T-helper 2 cell treated with Interferon-gamma antibody and Interleukin-4, amounts not matched to agents 5 μg/mL and 100 μg/mL, for 36 hours (primary cell): ENCODE data around the gene SLC35E1.

ENCODE experiments used
- DNase-seq: peaks from one replicate; pipeline ENCODE4 v3.0.0; 2021; ENCODE audit warnings: low spot score
- H3K27ac Mint-ChIP-seq: one replicate; pipeline ENCODE4 v1.8.0; 2021; ENCODE audit warnings: mild to moderate bottlenecking, mixed read lengths
- H3K27me3 Mint-ChIP-seq: one replicate; pipeline ENCODE4 v1.8.0; 2021; ENCODE audit warnings: low read depth, mixed read lengths
- H3K36me3 Mint-ChIP-seq: one replicate; pipeline ENCODE4 v1.8.0; 2021; ENCODE audit warnings: low read depth, mixed read lengths
- H3K4me1 Mint-ChIP-seq: one replicate; pipeline ENCODE4 v1.8.0; 2021; ENCODE audit warnings: low read depth, mixed read lengths
- H3K4me3 Mint-ChIP-seq: one replicate; pipeline ENCODE4 v1.8.0; 2022; ENCODE audit warnings: mild to moderate bottlenecking, moderate library complexity, mixed read lengths
- H3K9me3 Mint-ChIP-seq: one replicate; pipeline ENCODE4 v1.8.0; 2021; ENCODE audit warnings: mixed read lengths

The SLC35E1 gene

GRCh38 chr19:16590876-16591802 lies 18.9 kb upstream of the SLC35E1 start:
- Mint-ChIP-seq H3K9me3 (no peaks in the 10 kb centered on the region), H3K36me3 (peaks cover 3% of the 10 kb centered on the region), H3K27ac (no peak overlapping the region), H3K4me3 (no peak overlapping the region), H3K27me3 (no peaks in the 10 kb centered on the region), H3K4me1 (peaks cover 68% of the 10 kb centered on the region)
- DNase-seq = no peak

GRCh38 chr19:16589917-16590316 lies 17.7 kb upstream of the SLC35E1 start:
- no peak for DNase-seq
- peaks cover 3% of the 10 kb centered on the region for H3K36me3 Mint-ChIP-seq
- no peak overlapping the region for H3K4me3 Mint-ChIP-seq
- H3K4me1 Mint-ChIP-seq = peaks cover 67% of the 10 kb centered on the region
- no peak overlapping the region for H3K27ac Mint-ChIP-seq
- no peaks in the 10 kb centered on the region for H3K27me3 Mint-ChIP-seq
- H3K9me3 Mint-ChIP-seq = no peaks in the 10 kb centered on the region

DNA sequence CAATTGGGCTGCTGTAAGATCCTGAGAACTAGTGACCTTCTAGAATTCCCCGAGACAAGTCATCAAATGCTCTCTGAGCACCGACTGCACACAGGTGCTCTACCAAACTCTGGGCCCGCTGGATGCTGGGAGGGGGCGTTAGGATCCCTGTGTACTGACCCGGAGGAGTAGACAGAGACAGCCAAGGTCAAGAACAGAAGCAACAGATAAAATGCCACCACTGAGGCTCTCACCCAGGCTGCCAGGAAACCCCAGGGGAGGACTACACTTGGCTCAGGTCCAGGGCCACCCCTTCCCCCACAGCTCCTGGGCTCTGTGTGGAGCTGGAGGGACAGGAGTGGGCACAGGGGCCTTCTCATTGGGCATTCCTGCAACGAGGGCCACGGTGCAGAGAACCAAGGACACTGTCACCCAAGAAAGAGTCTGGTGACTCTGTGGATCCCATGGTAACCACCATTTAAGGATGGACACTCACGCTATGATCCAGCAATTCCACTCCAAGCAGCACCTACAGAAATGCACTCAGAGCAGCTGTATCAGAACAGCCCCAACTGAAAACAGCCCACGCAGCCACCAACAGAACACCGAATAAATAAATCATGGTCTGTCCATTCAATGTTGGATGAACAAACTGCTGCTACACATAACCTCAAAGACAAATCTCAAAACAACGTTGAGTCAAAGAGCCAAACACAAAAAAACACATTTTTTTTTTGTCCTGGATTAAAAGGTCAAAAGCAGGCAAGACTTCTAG lies 16.8 kb upstream of the SLC35E1 start:
- H3K9me3 Mint-ChIP-seq = no peaks in the 10 kb centered on the region
- no peak for DNase-seq
- H3K36me3 Mint-ChIP-seq = peaks cover 3% of the 10 kb centered on the region
- peaks cover 64% of the 10 kb centered on the region for H3K4me1 Mint-ChIP-seq
- H3K27me3 Mint-ChIP-seq = no peaks in the 10 kb centered on the region
- H3K4me3 Mint-ChIP-seq = peak overlapping the region; percentile 87
- peak overlapping the region; percentile 89 for H3K27ac Mint-ChIP-seq

GRCh38 chr19:16587833-16588823 lies 15.9 kb upstream of the SLC35E1 start:
- Mint-ChIP-seq H3K4me1 (peaks cover 64% of the 10 kb centered on the region), H3K9me3 (no peaks in the 10 kb centered on the region), H3K27ac (peak overlapping the region; percentile 89), H3K27me3 (no peaks in the 10 kb centered on the region), H3K36me3 (peaks cover under 1% of the 10 kb centered on the region), H3K4me3 (peak overlapping the region; percentile 87)
- peak; percentile 65 for DNase-seq

- Mint-ChIP-seq H3K9me3 (no peaks in the 10 kb centered on the region), H3K4me3 (peak overlapping the region; percentile 87), H3K27ac (peak overlapping the region; percentile 89), H3K27me3 (no peaks in the 10 kb centered on the region), H3K4me1 (peaks cover 63% of the 10 kb centered on the region), H3K36me3 (no peaks in the 10 kb centered on the region)
- peak; percentile 42 for DNase-seq
Measured at GRCh38 chr19:16586991-16587832, 15.0 kb upstream of the SLC35E1 start.

DNA sequence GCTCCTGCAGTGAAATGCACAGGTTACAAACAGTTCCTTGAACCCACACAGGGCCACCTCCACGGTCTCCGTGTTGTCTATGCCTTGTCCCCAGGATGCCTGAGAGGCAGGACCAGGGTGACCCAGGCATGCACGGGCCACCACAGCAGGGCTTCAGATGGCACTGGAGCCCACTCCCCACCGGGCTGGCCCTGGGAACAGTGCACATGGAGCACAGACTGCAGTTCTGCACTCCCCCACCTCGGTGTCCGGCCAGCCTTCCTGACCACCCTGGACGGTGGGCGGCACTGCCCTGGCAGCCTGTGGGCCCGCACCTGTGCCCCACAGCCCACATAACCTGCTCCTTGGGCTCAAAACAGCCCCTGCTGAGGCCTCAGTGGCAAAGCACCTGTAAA lies 14.3 kb upstream of the SLC35E1 start:
- Mint-ChIP-seq H3K36me3 (no peaks in the 10 kb centered on the region), H3K4me3 (peak overlapping the region; percentile 87), H3K4me1 (peaks cover 65% of the 10 kb centered on the region), H3K27ac (peak overlapping the region; percentile 89), H3K27me3 (no peaks in the 10 kb centered on the region), H3K9me3 (no peaks in the 10 kb centered on the region)
- DNase-seq = no peak

DNA sequence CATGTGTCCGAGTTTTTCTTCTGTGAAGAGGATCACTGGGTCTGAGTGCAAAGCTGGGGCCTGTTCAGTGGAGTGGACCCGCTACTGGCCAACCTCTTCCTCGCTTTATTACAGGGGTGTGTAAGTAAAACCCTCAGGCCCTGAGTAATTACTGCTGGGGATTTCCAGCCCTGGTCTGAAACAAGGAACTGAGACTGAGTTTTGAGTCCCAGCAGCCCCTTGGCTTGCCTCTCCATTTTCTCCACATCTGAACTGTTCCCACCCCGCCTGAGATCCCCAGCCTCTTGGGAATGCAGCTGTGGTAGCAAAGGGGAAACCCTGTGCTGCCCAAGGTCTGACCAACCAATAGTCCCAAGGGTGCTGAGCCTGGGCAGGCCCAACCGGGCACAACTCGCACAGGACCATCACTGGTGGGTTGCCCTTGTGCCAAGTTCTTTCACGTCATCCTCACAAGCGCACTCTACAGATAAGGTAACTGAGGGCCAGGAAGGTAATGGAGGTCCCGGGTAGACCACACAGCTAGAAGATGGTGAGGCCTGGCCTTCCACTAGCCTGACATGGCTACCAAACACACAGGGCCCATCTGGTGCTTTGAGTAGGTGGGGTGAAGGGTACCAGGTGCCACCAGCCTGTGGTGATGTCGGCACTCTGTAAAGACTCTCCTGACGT lies 13.7 kb upstream of the SLC35E1 start:
- H3K27me3 Mint-ChIP-seq = no peaks in the 10 kb centered on the region
- peaks cover 1% of the 10 kb centered on the region for H3K36me3 Mint-ChIP-seq
- no peaks in the 10 kb centered on the region for H3K9me3 Mint-ChIP-seq
- peaks cover 66% of the 10 kb centered on the region for H3K4me1 Mint-ChIP-seq
- DNase-seq = peak; percentile 51
- H3K4me3 Mint-ChIP-seq = peak overlapping the region; percentile 87
- peak overlapping the region; percentile 88 for H3K27ac Mint-ChIP-seq

DNA sequence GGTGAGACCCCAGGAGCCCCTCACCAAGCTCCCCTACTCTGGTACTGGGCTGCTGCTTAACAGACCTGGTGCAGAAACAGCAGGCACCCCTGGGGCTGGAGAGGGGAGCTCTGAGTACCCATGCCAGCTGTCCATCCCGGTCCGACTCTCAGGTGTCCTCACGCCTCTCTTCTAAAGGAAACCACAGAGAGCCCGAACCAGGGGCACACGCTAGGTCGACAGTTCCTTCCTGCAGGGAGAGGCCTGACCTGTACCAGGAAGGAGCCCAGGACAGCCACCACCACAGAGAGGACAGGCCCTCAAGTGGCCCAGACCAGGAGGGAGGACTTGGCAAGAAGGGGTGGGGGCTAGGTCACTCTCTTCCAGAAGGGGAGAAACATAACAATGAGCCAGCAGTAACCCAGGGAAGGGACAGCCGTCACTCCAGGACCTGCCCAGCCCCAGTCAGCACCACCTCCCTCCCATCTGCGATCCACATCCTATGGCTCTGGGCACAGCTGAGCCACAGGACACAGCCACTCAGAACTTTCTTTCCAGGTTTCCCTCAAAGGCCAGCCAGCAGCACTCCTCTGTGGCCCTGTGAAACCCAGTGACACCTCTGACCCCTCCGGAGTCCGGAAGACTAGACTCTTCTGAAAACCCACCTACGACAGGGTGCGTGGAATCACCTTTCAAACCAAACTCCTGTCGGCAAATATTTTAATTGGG lies 13.0 kb upstream of the SLC35E1 start:
- H3K4me1 Mint-ChIP-seq = peaks cover 65% of the 10 kb centered on the region
- H3K9me3 Mint-ChIP-seq = no peaks in the 10 kb centered on the region
- H3K27ac Mint-ChIP-seq = peak overlapping the region; percentile 88
- H3K36me3 Mint-ChIP-seq = peaks cover 4% of the 10 kb centered on the region
- H3K4me3 Mint-ChIP-seq = peak overlapping the region; percentile 87
- H3K27me3 Mint-ChIP-seq = no peaks in the 10 kb centered on the region
- DNase-seq = no peak

- peak overlapping the region; percentile 88 for H3K27ac Mint-ChIP-seq
- H3K36me3 Mint-ChIP-seq = peaks cover 8% of the 10 kb centered on the region
- H3K9me3 Mint-ChIP-seq = no peaks in the 10 kb centered on the region
- H3K4me3 Mint-ChIP-seq = peak overlapping the region; percentile 87
- peaks cover 65% of the 10 kb centered on the region for H3K4me1 Mint-ChIP-seq
- peak; percentile 90 for DNase-seq
- no peaks in the 10 kb centered on the region for H3K27me3 Mint-ChIP-seq
Measured at GRCh38 chr19:16584248-16585093, 12.3 kb upstream of the SLC35E1 start.

GRCh38 chr19:16582486-16583261 lies 10.5 kb upstream of the SLC35E1 start:
- peaks cover 49% of the 10 kb centered on the region for H3K4me1 Mint-ChIP-seq
- H3K36me3 Mint-ChIP-seq = peaks cover 14% of the 10 kb centered on the region
- H3K4me3 Mint-ChIP-seq = no peak overlapping the region
- no peak for DNase-seq
- peak overlapping the region; percentile 88 for H3K27ac Mint-ChIP-seq
- H3K9me3 Mint-ChIP-seq = no peaks in the 10 kb centered on the region
- H3K27me3 Mint-ChIP-seq = no peaks in the 10 kb centered on the region

DNA sequence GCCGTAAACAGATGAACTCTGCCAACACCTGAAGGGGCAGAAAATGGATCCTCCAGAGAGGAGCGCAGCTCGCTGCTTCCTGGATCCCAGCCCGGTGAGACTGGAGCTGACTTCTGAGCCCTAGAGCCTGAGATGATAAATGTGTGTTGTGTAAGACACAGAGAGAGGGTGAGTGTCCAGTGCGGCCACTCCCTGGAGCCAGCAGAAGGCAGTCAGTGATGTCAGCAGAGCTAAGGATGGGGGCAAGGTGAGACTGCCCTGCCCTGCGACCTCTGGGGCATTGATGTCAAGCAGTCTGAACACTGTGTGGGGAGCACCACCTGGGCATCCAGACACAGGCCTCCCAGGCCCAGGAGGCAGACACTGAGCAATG lies 9.7 kb upstream of the SLC35E1 start:
- Mint-ChIP-seq H3K4me1 (peaks cover 44% of the 10 kb centered on the region), H3K9me3 (no peaks in the 10 kb centered on the region), H3K27me3 (no peaks in the 10 kb centered on the region), H3K36me3 (peaks cover 16% of the 10 kb centered on the region), H3K27ac (peak overlapping the region; percentile 77), H3K4me3 (no peak overlapping the region)
- no peak for DNase-seq
